ENCODE measurements around the gene FITM1. TPM values are rescaled to one million over a fixed set of nuclear protein-coding genes. Genes with fewer than 3 reads are reported as not detected.

Gene FITM1
- total RNA-seq, 1 experiment from 2014 or later, result 0.72 TPM

GRCh38 chr14:24177891-24178290 is 47.4 kb downstream of the FITM1 start:
- no peaks in the 10 kb centered on the region for H3K4me1 ChIP-seq (ENCODE audit: insufficient read depth, low read length)
- no peaks in the 10 kb centered on the region for H3K23me2 ChIP-seq (ENCODE audit: insufficient read length, low read depth, low read length, poor library complexity, severe bottlenecking)
- no peak overlapping the region for H3T11ph ChIP-seq (ENCODE audit: low read length)
- no peak overlapping the region for H4K8ac ChIP-seq (replicated peaks; ENCODE audit: insufficient read length, low read depth, low read length)
- H3K14ac ChIP-seq (ENCODE audit: insufficient read depth, low read length), result no peak overlapping the region
- no peaks in the 10 kb centered on the region for H4K20me1 ChIP-seq (ENCODE audit: control insufficient read depth, insufficient read depth, insufficient read length)
- no CpG with 5 or more reads among the region's 14 CpGs for WGBS (ENCODE audit: extremely low coverage, insufficient read length, low lambda C conversion rate)
- H3K79me1 ChIP-seq (ENCODE audit: insufficient read depth, low read depth, low read length, poor library complexity, severe bottlenecking), result no peaks in the 10 kb centered on the region
- H2BK12ac ChIP-seq (ENCODE audit: insufficient read length, low read depth, low read length), result no peak overlapping the region
- H2BK20ac ChIP-seq (ENCODE audit: low read depth, low read length, poor library complexity, severe bottlenecking), result no peak overlapping the region
- H3K4me2 ChIP-seq (ENCODE audit: insufficient read depth, insufficient read length, low read length), result no peak overlapping the region
- no peaks in the 10 kb centered on the region for H3K79me2 ChIP-seq (ENCODE audit: insufficient read depth, low read length)
- H3K23ac ChIP-seq (ENCODE audit: insufficient read length, low read depth, low read length), result no peak overlapping the region
- no peaks in the 10 kb centered on the region for H3K27me3 ChIP-seq (ENCODE audit: insufficient read depth, low read length)
- H3K4ac ChIP-seq (ENCODE audit: low read depth, low read length), result no peak overlapping the region
- H3K56ac ChIP-seq (ENCODE audit: insufficient read length, low read depth, low read length), result no peak overlapping the region
- no peaks in the 10 kb centered on the region for H3K9me3 ChIP-seq (ENCODE audit: control insufficient read depth, low read depth, low read length)
- no peak overlapping the region for H3K9ac ChIP-seq (ENCODE audit: extremely low read depth, insufficient read length, low read length)
- Mint-ChIP-seq H3K36me3 (ENCODE audit: insufficient read depth in 1 of 3, low read depth in 3 of 3) (peaks cover 31 to 73% (median 59%) of the 10 kb centered on the region in 3 experiments), H3K4me1 (peaks cover 0 to 4% of the 10 kb centered on the region in 2 experiments; a peak in 2 of 4 replicates), H3K27ac (no peak overlapping the region), H3K4me3 (no peak overlapping the region), H3K27me3 (ENCODE audit: low read depth) (no peaks in the 10 kb centered on the region; the same call in 1 of the 2 replicates), H3K9me3 (no peaks in the 10 kb centered on the region)
- H4K91ac ChIP-seq (ENCODE audit: insufficient read length, low read depth, low read length), result no peak overlapping the region
- no peak overlapping the region for H2BK120ac ChIP-seq (ENCODE audit: low read depth, low read length, poor library complexity, severe bottlenecking)
- H4K5ac ChIP-seq (ENCODE audit: insufficient read length, low read depth, low read length), result no peak overlapping the region
- H2BK5ac ChIP-seq (ENCODE audit: insufficient read length, low read length), result no peak overlapping the region
- no peak overlapping the region for H3K27ac ChIP-seq (ENCODE audit: insufficient read length, low read depth, low read length)
- H2BK15ac ChIP-seq (ENCODE audit: low read depth, low read length), result no peak overlapping the region
- no peak overlapping the region for H2AFZ ChIP-seq (ENCODE audit: low read length)
- TF ChIP-seq CTCF (conservative IDR thresholded peaks at IDR 0.05), result no peak
- DNase-seq, result no peak
- no peak overlapping the region for H2AK5ac ChIP-seq (ENCODE audit: insufficient read length, low read length)
- no peak overlapping the region for H3K18ac ChIP-seq (ENCODE audit: insufficient read length, low read depth, low read length)

All from H9 (cell line).